NOMO-1 (cell line): ENCODE results near the gene RNF41.
"Not testable (repeated sequence)": the region's sequence is repeated elsewhere in the genome, so short reads cannot be mapped to it uniquely, and the experiment has no call there.

ENCODE experiments used
- DNase-seq, 2 experiments: peaks; one replicate each; lab custom pipeline; 2025; ENCODE audit not compliant: unreplicated experiment in 2 of 2; lab: John Stamatoyannopoulos, UW

Gene RNF41

GRCh38 chr12:56178347-56178746, 43.4 kb downstream of the RNF41 start:
- DNase-seq, result no peak

- DNase-seq, result no peak
Observed at GRCh38 chr12:56172839-56173238, 48.9 kb downstream of the RNF41 start.

- DNase-seq, result no peak
Observed at GRCh38 chr12:56169229-56169759, 52.4 kb downstream of the RNF41 start.

GRCh38 chr12:56165369-56165768, 56.4 kb downstream of the RNF41 start:
- no peak for DNase-seq

- no peak for DNase-seq
Observed at GRCh38 chr12:56164345-56164729, 57.4 kb downstream of the RNF41 start.

- no peak for DNase-seq
Observed at GRCh38 chr12:56163533-56164344, 58.0 kb downstream of the RNF41 start.

- no peak for DNase-seq
Observed at GRCh38 chr12:56162468-56163290, 59.0 kb downstream of the RNF41 start.

GRCh38 chr12:56161690-56162351, 59.9 kb downstream of the RNF41 start:
- DNase-seq, result no peak

GRCh38 chr12:56160894-56161689, 60.6 kb downstream of the RNF41 start:
- DNase-seq, result no peak

GRCh38 chr12:56160193-56160763, 61.4 kb downstream of the RNF41 start:
- peak in 1 of 2 experiments; percentile 10 for DNase-seq

GRCh38 chr12:56159482-56160192, 62.1 kb downstream of the RNF41 start:
- no peak for DNase-seq

- DNase-seq, result peak in 1 of 2 experiments; percentile 68
Observed at GRCh38 chr12:56158926-56159461, 62.7 kb downstream of the RNF41 start.

GRCh38 chr12:56158029-56158925, 63.4 kb downstream of the RNF41 start, which contains the start of gene MYL6:
Gene MYL6 (plus strand): TSS chr12:56158359. CDS start chr12:56158402, 43 bp downstream.
- peak; percentile 96 to 98 for DNase-seq

- peak; percentile 86 to 89 for DNase-seq
Observed at GRCh38 chr12:56157201-56158028, 64.3 kb downstream of the RNF41 start.

- DNase-seq, result not testable (repeated sequence)
Observed at GRCh38 chr12:56156464-56157200, 65.1 kb downstream of the RNF41 start.

GRCh38 chr12:56155256-56155845, 66.4 kb downstream of the RNF41 start:
- no peak for DNase-seq
